Fibroblast of mammary gland (primary cell): ENCODE results near the gene TNIP2.

Experiments used
- DNase-seq: peaks from one replicate; pipeline ENCODE4 v3.0.0-alpha.2; 2010; ENCODE audit warnings: low read depth
- H3K4me3 ChIP-seq: 2 replicates; pipeline ENCODE4 v1.5.1; 2011; ENCODE audit warnings: low read depth, mild to moderate bottlenecking, low read length, moderate library complexity; ENCODE audit not compliant: control insufficient read depth
- TF ChIP-seq, protein P1 (sequence below): conservative IDR thresholded peaks from 2 replicates; pipeline ENCODE4 v1.5.1; 2011; ENCODE audit warnings: low read depth, low read length, inconsistent platforms; ENCODE audit not compliant: control insufficient read depth, insufficient read depth

Gene TNIP2

DNA sequence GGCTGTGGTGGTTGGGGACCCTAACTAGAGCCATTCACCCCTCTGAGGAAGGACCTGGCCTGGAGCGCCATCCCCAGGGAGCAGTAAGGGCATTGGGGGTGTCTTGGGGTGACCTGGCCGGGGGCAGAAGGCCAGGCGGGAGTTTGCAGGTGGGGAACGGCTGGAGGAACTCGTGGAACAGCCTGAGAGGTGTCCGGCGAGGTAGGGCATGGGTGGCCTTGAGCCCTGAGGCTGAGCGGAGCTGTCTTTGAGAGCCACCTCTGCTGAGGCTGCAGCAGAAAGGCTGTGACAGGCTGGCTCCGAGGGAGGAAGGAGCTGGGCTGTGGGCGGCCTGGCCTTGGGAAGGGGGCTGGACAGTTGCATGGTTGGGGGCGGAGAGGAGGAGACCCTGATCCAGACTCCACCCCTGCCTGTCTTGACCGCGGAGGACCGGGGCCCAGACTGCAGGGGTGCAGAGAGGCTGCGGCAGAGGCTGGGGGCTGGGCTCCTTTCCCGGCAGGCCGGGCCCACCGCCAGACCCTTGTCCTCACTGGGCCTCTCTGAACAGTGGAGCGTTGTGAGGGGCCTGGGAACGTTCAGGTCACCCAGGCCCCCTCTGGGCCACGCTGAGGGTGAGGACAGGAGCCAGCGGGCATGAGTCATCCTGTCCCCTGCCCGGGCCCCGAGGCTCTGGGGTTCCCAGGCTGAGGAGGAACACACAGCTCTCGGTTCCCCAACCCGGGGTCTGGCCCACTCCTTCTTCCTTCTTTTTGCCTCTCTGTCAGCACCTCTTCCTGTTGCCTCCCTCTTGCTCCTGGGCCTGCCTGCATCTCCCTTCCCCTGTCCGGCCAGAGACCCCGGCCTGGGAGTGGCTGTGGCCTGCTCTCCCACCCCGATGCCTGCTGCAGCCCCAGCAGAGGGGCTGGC, 44.8 kb upstream of the TNIP2 start:
- peak; percentile 44 for DNase-seq
- TF ChIP-seq, protein P1, sequence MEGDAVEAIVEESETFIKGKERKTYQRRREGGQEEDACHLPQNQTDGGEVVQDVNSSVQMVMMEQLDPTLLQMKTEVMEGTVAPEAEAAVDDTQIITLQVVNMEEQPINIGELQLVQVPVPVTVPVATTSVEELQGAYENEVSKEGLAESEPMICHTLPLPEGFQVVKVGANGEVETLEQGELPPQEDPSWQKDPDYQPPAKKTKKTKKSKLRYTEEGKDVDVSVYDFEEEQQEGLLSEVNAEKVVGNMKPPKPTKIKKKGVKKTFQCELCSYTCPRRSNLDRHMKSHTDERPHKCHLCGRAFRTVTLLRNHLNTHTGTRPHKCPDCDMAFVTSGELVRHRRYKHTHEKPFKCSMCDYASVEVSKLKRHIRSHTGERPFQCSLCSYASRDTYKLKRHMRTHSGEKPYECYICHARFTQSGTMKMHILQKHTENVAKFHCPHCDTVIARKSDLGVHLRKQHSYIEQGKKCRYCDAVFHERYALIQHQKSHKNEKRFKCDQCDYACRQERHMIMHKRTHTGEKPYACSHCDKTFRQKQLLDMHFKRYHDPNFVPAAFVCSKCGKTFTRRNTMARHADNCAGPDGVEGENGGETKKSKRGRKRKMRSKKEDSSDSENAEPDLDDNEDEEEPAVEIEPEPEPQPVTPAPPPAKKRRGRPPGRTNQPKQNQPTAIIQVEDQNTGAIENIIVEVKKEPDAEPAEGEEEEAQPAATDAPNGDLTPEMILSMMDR, result no peak
- H3K4me3 ChIP-seq, result no peak overlapping the region

DNA sequence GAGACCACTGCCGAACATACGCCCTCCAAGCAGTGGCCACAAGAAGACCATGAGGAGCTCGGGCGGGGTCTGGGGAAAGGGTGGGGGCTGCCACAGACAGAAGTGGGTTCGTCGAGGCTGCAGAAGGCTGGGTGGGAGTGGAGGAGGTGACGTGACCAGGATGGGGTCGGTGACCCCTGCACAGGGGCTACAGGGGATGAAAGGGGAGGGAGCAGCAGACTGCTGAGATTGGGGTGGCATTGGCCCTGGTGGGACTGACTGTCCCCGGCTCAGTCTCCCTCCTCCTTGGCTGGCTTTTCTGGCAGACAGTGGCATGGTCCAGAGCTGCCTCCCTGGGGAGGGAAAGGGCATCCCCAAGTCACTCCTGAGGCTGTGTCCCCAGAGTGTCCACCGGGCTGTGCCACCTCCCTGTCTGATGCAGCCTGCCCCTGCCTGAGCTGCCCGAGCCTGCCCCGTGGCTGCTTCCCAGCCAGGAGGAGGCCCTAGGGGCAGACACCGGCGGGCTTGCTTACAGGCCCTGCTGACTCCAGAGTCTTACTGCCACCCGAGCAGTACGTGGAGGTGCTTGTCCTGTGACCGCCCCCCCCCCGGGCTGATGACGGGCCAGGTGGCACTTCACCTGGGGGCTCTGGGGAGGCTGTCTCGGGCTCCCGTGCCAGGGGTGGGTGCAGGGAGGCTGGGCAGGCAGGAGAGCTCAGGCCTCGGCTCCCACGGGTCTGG, 44.0 kb upstream of the TNIP2 start:
- TF ChIP-seq, protein P1, result no peak
- DNase-seq, result no peak
- no peak overlapping the region for H3K4me3 ChIP-seq

DNA sequence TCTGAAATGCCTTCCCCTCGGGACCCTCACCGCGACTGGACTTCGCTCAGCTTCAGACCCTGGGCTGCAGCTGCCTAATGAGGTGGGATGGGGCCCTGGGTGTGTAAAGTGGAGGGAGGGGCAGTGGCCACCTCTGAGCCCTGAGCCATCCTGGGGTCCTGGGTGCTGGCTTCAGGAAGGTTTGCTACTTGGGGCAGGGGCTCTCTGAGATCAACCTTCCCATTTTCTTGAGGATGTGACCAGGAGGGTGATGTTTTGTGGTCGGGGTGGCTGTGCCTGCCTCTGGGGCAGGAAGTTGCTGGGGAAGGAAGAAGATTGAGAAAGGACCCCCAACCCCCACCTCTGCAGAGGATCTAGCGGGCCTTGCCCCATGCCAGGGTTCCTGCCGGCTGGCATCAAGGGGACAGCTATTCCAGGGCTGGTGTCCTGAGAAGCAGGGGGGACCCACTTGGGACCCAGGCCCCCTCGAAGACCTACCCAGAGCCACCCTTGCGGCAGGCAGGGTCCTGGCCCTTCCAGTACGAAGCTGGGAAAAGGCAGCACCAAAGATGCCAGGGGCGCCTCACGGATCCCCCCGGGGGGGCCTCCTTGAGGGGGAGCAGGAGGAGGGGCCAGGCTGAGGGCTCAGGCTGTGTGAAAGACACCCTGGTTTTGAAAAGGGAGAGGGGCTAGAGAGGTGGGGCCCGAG, 43.2 kb upstream of the TNIP2 start:
- TF ChIP-seq, protein P1, result no peak
- H3K4me3 ChIP-seq, result no peak overlapping the region
- DNase-seq, result no peak

DNA sequence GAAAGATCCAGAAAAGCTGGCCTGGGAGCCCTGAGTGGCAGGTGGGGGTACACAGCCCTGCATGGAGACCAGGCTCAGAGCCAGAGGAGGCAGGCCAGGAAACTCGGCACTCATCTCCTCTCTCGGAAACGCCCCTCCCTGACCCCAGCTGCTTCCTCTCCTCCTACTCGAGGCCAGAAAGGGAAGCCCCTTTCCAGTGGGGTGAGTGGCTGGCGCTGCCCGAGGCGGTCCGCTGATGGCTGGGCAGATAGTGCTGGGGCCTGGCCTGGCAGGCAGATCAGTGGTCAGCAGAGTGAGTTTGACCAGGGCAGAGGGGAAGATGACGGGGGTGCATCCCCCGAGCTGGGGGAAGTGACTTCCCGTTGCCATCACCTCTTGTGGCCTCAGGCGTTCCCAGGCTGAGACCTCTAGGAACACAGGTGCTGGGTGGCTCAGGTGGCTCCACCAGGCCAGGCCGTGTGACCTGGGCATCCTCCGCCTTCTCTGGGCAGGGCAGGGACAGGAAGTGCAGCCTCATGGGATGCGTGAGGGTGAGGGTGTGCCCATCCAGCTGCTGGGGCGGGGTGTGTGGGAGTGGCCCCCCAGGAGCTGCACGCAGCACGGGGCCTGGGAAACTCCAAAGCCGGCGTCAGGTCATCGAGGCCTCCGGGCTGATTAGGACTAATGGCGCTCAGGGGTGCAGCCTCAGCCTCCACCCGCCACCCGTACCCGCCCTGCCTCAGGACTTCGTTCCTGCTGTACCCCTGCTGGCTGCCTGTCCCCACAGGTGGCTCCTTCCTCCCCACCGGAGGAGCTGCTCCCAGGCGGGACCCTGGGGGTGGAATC, 42.5 kb upstream of the TNIP2 start:
- no peak overlapping the region for H3K4me3 ChIP-seq
- no peak for DNase-seq
- TF ChIP-seq, protein P1, result no peak

DNA sequence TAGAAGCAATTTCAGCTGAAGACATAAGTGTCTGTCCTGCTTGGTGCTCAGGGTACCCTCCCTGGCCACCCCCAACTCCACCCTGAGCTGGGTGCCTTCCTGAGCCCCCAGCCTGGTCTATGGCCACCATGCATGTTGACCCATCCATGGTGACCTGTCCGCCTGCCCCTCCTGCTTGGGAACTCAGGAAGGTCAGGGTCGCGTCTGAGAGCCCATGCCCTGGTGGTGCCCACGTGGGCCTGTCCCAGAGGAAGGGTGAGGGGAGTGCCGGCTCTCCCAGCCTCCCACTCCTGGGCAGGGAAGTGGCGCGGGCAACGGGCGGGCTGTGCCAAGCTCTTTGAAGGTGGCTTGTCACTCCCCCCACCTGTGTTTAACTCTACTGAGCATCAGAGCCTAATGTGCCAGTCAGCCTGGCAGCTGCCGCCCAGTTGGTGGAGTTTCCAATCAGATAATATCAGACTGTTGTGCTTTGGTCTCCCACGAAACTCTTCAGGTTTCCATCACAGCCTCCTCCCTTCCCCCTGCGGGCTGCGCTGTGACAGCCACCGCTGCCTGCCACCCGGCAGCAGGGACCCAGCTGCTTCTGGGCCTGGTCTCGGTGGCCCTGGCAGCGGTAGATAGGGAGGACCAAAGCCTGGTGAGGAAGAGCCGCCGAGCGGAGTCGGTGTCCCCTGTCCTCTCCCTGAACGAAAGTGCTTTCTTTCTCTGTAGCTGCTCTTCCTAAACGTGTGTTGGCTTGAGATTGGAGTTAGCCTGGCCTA, 41.6 kb upstream of the TNIP2 start:
- no peak overlapping the region for H3K4me3 ChIP-seq
- TF ChIP-seq, protein P1, result no peak
- DNase-seq, result no peak
